ENCODE results near the gene ZNF225.

DNA sequence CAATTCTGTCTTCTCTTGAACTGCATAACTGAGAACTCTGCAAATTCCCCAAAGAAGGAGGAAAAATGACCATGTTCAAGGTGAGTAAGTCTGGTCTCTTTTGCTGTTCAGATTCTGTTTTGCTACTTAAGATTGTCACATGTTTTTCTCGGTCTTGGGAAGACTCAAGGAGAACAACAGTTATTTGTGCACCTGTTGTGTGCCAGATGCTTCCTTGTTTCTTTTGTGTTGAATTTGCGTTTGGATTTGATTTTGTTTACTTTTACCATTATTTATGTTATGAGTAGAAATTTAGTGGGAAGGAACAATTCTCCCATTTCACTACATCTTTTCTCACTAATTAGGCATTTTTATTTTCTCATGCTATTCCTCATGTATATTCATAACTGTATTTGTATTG is 36.9 kb upstream of the ZNF225 start:
- TF ChIP-seq BCL6 (CRISPR knock-in tag; IDR thresholded peaks at IDR 0.05) (no peak), POLR2A (conservative IDR thresholded peaks at IDR 0.05) (no peak), KLF10 (CRISPR knock-in tag; IDR thresholded peaks at IDR 0.05) (no peak), DACH1 (IDR thresholded peaks at IDR 0.05; ENCODE audit: partially characterized antibody) (no peak), SMAD3 (CRISPR knock-in tag; conservative IDR thresholded peaks at IDR 0.05) (no peak), HDAC3 (IDR thresholded peaks at IDR 0.05; ENCODE audit: borderline replicate concordance, partially characterized antibody) (no peak), CEBPB (tag; IDR thresholded peaks at IDR 0.05) (no peak)

Data from K562 (cell line).